Pons (tissue), 1 donor: Measurements from ENCODE around the gene C16orf78.

Experiments
- DNase-seq: peaks from one replicate; pipeline ENCODE4 v3.0.0-alpha.2; 2016; ENCODE audit warnings: low spot score

Gene C16orf78

GRCh38 chr16:49373504-49373903 is at the start of gene C16orf78:
C16orf78 (plus strand) TSS chr16:49373804; CDS start chr16:49373940, 136 bp downstream.
- no peak for DNase-seq

GRCh38 chr16:49324703-49325102 is 48.9 kb upstream of the C16orf78 start:
- DNase-seq, result no peak

GRCh38 chr16:49327466-49327865 is 46.1 kb upstream of the C16orf78 start:
- DNase-seq, result no peak

- no peak for DNase-seq
Measured at GRCh38 chr16:49328325-49328724, 45.3 kb upstream of the C16orf78 start.

- no peak for DNase-seq
Measured at GRCh38 chr16:49330562-49331201, 42.9 kb upstream of the C16orf78 start.

GRCh38 chr16:49332589-49333258 is 40.9 kb upstream of the C16orf78 start:
- DNase-seq, result no peak

GRCh38 chr16:49333259-49333597 is 40.4 kb upstream of the C16orf78 start:
- no peak for DNase-seq

- no peak for DNase-seq
Measured at GRCh38 chr16:49335828-49336227, 37.8 kb upstream of the C16orf78 start.

GRCh38 chr16:49336581-49336980 is 37.0 kb upstream of the C16orf78 start:
- no peak for DNase-seq

GRCh38 chr16:49337814-49338350 is 35.7 kb upstream of the C16orf78 start:
- DNase-seq, result no peak

GRCh38 chr16:49338611-49339265 is 34.9 kb upstream of the C16orf78 start:
- no peak for DNase-seq

GRCh38 chr16:49340466-49340865 is 33.1 kb upstream of the C16orf78 start:
- DNase-seq, result no peak

- DNase-seq, result no peak
Measured at GRCh38 chr16:49341706-49342105, 31.9 kb upstream of the C16orf78 start.

GRCh38 chr16:49342336-49343265 is 31.0 kb upstream of the C16orf78 start:
- DNase-seq, result no peak

- DNase-seq, result no peak
Measured at GRCh38 chr16:49343291-49343690, 30.3 kb upstream of the C16orf78 start.

- no peak for DNase-seq
Measured at GRCh38 chr16:49344401-49344800, 29.2 kb upstream of the C16orf78 start.

- no peak for DNase-seq
Measured at GRCh38 chr16:49345829-49346228, 27.8 kb upstream of the C16orf78 start.

GRCh38 chr16:49346459-49346858 is 27.1 kb upstream of the C16orf78 start:
- no peak for DNase-seq

- no peak for DNase-seq
Measured at GRCh38 chr16:49347476-49347875, 26.1 kb upstream of the C16orf78 start.

- no peak for DNase-seq
Measured at GRCh38 chr16:49348408-49349176, 25.0 kb upstream of the C16orf78 start.
